ENCODE results near the gene DPH2. TPM values are rescaled to one million over a fixed set of nuclear protein-coding genes. Genes with fewer than 3 reads are reported as not detected.

DPH2 gene
- total and polyA plus RNA-seq, 8 donors = 10.8 to 22.0 (median 14.5) TPM

GRCh38 chr1:43995984-43996732 is 26.3 kb downstream of the DPH2 start:
- FAIRE-seq (no peak), DNase-seq (peak in 1 of 6 donors; percentile 71), ATAC-seq (no peak)
- Histone ChIP-seq H3K4me3 (no peak overlapping the region), H3K27me3 (no peaks in the 10 kb centered on the region), H3K36me3 (no peaks in the 10 kb centered on the region), H3K9me3 (no peaks in the 10 kb centered on the region), H3K4me1 (peaks cover 0 to 6% (median 0%) of the 10 kb centered on the region in 3 donors), H3K27ac (no peak overlapping the region)
- no peak for TF ChIP-seq CTCF (IDR thresholded peaks at IDR 0.05)
- intact Hi-C loops (cut with DNase I) = no loop called here
- WGBS, 2 donors = 84 to 88% methylated on average over 21 of the region's 21 CpGs

- intact Hi-C loops (cut with DNase I) = no loop called here
- FAIRE-seq = no peak
- 79 to 83% methylated on average over 6 of the region's 6 CpGs for WGBS, 2 donors
These were observed 26.9 kb downstream of the DPH2 start for GRCh38 chr1:43996733-43997115.

GRCh38 chr1:43997295-43997999 is 27.6 kb downstream of the DPH2 start:
- TF ChIP-seq CTCF (IDR thresholded peaks at IDR 0.05) = no peak
- no peaks in the 10 kb centered on the region for H3K36me3 ChIP-seq
- DNase-seq = peak in 1 of 6 donors; percentile 67
- FAIRE-seq = no peak
- H3K9me3 ChIP-seq = no peaks in the 10 kb centered on the region
- intact Hi-C loops (cut with DNase I) = no loop called here
- peak in 3 of 4 donors; percentile 29 to 70 (median 64) for ATAC-seq
- H3K4me1 ChIP-seq = peaks cover 0 to 3% (median 0%) of the 10 kb centered on the region in 3 donors
- H3K4me3 ChIP-seq = no peak overlapping the region
- 67 to 69% methylated on average over 22 of the region's 22 CpGs for WGBS, 2 donors
- no peaks in the 10 kb centered on the region for H3K27me3 ChIP-seq
- H3K27ac ChIP-seq = no peak overlapping the region

More at GRCh38 chr1:43996733-43997115, 26.9 kb downstream of the DPH2 start:
- Histone ChIP-seq H3K4me1 (peaks cover 0 to 6% (median 0%) of the 10 kb centered on the region in 3 donors), H3K4me3 (no peak overlapping the region), H3K36me3 (no peaks in the 10 kb centered on the region), H3K27ac (no peak overlapping the region), H3K27me3 (no peaks in the 10 kb centered on the region), H3K9me3 (no peaks in the 10 kb centered on the region)
- no peak for TF ChIP-seq CTCF (IDR thresholded peaks at IDR 0.05)
- DNase-seq (peak in 1 of 6 donors; percentile 52), ATAC-seq (no peak)

GRCh38 chr1:43998000-43998378 is 28.2 kb downstream of the DPH2 start:
- H3K9me3 ChIP-seq = no peaks in the 10 kb centered on the region
- peak in 1 of 4 donors; percentile 3 for ATAC-seq
- no peaks in the 10 kb centered on the region for H3K36me3 ChIP-seq
- H3K27ac ChIP-seq = no peak overlapping the region
- no peak for TF ChIP-seq CTCF (IDR thresholded peaks at IDR 0.05)
- H3K4me1 ChIP-seq = no peaks in the 10 kb centered on the region
- no peaks in the 10 kb centered on the region for H3K27me3 ChIP-seq
- no peak for FAIRE-seq
- 81 to 87% methylated on average over 7 to 11 of the region's 11 CpGs for WGBS, 2 donors
- peak in 1 of 6 donors; percentile 61 for DNase-seq
- intact Hi-C loops (cut with DNase I) = no loop called here
- no peak overlapping the region for H3K4me3 ChIP-seq

- FAIRE-seq = no peak
- WGBS, 2 donors = 88 to 92% methylated on average over 8 of the region's 8 CpGs
- intact Hi-C loops (cut with DNase I) = no loop called here
These were observed 29.6 kb downstream of the DPH2 start for GRCh38 chr1:43999455-43999854.

More at GRCh38 chr1:43999455-43999854, 29.6 kb downstream of the DPH2 start:
- no peaks in the 10 kb centered on the region for H3K27me3 ChIP-seq
- H3K9me3 ChIP-seq = no peaks in the 10 kb centered on the region
- no peak overlapping the region for H3K4me3 ChIP-seq
- H3K4me1 ChIP-seq = no peaks in the 10 kb centered on the region
- TF ChIP-seq CTCF (IDR thresholded peaks at IDR 0.05) = no peak
- DNase-seq (no peak), ATAC-seq (no peak)
- no peak overlapping the region for H3K27ac ChIP-seq
- no peaks in the 10 kb centered on the region for H3K36me3 ChIP-seq
